Osteocyte (in vitro differentiated cells): ENCODE data around the gene JAG1. TPM values are rescaled to one million over a fixed set of nuclear protein-coding genes. Genes with fewer than 3 reads are reported as not detected.

ENCODE experiments used
- DNase-seq: peaks from one replicate; pipeline ENCODE4 v3.0.0; 2021; ENCODE audit warnings: mixed read lengths; ENCODE audit not compliant: unreplicated experiment; ENCODE audit errors: extremely low spot score
- H3K27ac Mint-ChIP-seq: one replicate; pipeline ENCODE4 v1.8.0; 2021; ENCODE audit warnings: mild to moderate bottlenecking, mixed read lengths; ENCODE audit not compliant: unreplicated experiment
- H3K27me3 Mint-ChIP-seq: one replicate; pipeline ENCODE4 v1.8.0; 2021; ENCODE audit warnings: mixed read lengths; ENCODE audit not compliant: unreplicated experiment
- H3K36me3 Mint-ChIP-seq: one replicate; pipeline ENCODE4 v1.8.0; 2021; ENCODE audit warnings: mixed read lengths; ENCODE audit not compliant: unreplicated experiment
- H3K4me1 Mint-ChIP-seq: one replicate; pipeline ENCODE4 v1.8.0; 2021; ENCODE audit warnings: mixed read lengths; ENCODE audit not compliant: unreplicated experiment
- H3K4me3 Mint-ChIP-seq: one replicate; pipeline ENCODE4 v1.8.0; 2021; ENCODE audit warnings: mild to moderate bottlenecking, moderate library complexity, mixed read lengths; ENCODE audit not compliant: unreplicated experiment
- H3K9me3 Mint-ChIP-seq: one replicate; pipeline ENCODE4 v1.8.0; 2021; ENCODE audit warnings: mixed read lengths; ENCODE audit not compliant: unreplicated experiment
- CTCF ChIP-seq: fragments of 200-600 bp; sonication (generic); IDR thresholded peaks from 2 replicates; pipeline ENCODE4 v1.5.0; 2021; ENCODE audit warnings: antibody characterized with exemption, mild to moderate bottlenecking, moderate library complexity
- total RNA-seq: library from RNA; stranded (reverse); gene quantifications from 2 replicates; pipeline ENCODE4 v1.2.1, GENCODE V29; 2021

Gene JAG1
- total RNA-seq, 1 donor from 2014 or later, result 254 TPM

DNA sequence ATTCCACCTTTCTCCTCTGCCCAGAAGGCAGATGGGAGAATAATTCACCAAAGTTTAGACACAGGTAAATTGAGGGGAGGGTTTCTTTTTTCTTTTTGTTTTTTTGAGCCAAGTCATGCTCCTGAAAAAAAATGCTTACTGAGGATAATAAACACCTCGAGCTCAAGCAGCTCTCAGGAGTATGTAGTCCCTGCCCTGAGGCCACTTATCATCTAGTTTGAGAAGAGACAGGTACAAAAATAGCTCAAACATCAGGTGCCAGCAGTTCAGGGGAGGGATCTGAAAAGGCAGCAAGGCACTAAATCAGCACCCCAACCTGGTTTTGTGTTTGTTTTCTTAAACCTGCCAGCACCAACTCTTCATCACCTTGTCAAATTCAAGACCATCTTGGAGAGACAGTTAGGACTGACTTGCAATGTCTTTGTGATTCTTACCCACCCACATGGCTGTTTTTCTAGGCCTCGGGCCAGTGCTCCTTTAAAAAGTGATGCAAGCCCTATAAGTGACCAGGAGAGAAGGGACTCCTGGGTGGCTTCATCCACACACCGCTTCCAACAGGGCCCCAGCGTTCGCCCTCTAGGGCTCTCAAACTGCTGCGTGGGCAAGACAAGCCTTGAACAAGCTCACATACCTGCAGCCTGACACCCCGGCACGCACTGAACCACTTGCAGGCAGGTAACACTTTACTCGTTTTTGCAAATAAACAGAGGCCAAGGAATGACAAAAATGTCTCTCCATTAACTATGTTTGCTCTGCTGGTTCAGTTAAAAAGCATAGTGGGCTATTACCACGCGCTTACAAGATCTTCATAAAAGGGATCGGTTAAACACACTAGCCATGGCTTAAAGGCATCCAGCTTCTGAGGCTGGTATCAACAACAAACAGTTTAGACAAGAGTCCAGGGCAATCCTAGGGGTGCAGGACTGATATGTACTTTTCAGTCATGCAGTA is 13.9 kb downstream of the JAG1 start:
- peak overlapping the region; percentile 89 for H3K27ac Mint-ChIP-seq
- DNase-seq, result no peak
- H3K9me3 Mint-ChIP-seq, result no peaks in the 10 kb centered on the region
- H3K36me3 Mint-ChIP-seq, result peaks cover 83% of the 10 kb centered on the region
- H3K27me3 Mint-ChIP-seq, result no peaks in the 10 kb centered on the region
- no peak for TF ChIP-seq CTCF
- peaks cover 94% of the 10 kb centered on the region for H3K4me1 Mint-ChIP-seq
- no peak overlapping the region for H3K4me3 Mint-ChIP-seq

GRCh38 chr20:10658876-10659632 is 14.7 kb downstream of the JAG1 start:
- no peak for DNase-seq
- Mint-ChIP-seq H3K4me1 (peaks cover 94% of the 10 kb centered on the region), H3K4me3 (no peak overlapping the region), H3K36me3 (peaks cover 92% of the 10 kb centered on the region), H3K27me3 (no peaks in the 10 kb centered on the region), H3K9me3 (no peaks in the 10 kb centered on the region), H3K27ac (peak overlapping the region; percentile 96)
- TF ChIP-seq CTCF, result no peak

- H3K27me3 Mint-ChIP-seq, result no peaks in the 10 kb centered on the region
- no peak overlapping the region for H3K4me3 Mint-ChIP-seq
- peak overlapping the region; percentile 96 for H3K27ac Mint-ChIP-seq
These were observed 15.6 kb downstream of the JAG1 start for GRCh38 chr20:10658051-10658823.

DNA sequence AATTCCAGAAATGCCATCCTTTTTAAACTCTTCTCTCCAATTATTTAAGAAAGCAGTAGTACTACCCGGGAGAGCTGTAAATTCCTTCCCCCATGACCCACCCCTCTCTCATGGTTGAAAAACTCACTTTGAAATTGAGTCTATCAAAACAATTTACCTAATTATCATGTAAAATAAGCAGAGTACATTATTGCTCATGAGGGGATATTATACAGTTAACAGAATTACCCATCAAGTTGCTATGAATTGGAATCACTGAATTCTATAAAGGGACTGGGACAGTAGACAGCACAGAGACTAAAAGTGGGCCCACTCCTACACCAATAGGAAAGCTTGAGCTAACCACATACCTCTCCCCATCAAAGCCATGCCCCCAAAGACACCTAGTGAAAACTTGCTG is 16.3 kb downstream of the JAG1 start:
- no peaks in the 10 kb centered on the region for H3K9me3 Mint-ChIP-seq

More at GRCh38 chr20:10658051-10658823, 15.6 kb downstream of the JAG1 start:
- peaks cover 87% of the 10 kb centered on the region for H3K36me3 Mint-ChIP-seq
- H3K4me1 Mint-ChIP-seq, result peaks cover 95% of the 10 kb centered on the region
- H3K9me3 Mint-ChIP-seq, result no peaks in the 10 kb centered on the region
- no peak for DNase-seq
- TF ChIP-seq CTCF, result no peak

More for the DNA sequence above, 16.3 kb downstream of the JAG1 start:
- Mint-ChIP-seq H3K27me3 (no peaks in the 10 kb centered on the region), H3K4me3 (no peak overlapping the region), H3K36me3 (peaks cover 86% of the 10 kb centered on the region), H3K27ac (peak overlapping the region; percentile 96), H3K4me1 (peaks cover 97% of the 10 kb centered on the region)
- TF ChIP-seq CTCF, result no peak
- DNase-seq, result no peak
